ENCODE data around the gene DACH1. TPM values are rescaled to one million over a fixed set of nuclear protein-coding genes. Genes with fewer than 3 reads are reported as not detected.

DACH1 gene
- total and polyA plus RNA-seq, 4 donors: 0.32 to 5.4 (median 0.50) TPM; not detected in 1

DNA sequence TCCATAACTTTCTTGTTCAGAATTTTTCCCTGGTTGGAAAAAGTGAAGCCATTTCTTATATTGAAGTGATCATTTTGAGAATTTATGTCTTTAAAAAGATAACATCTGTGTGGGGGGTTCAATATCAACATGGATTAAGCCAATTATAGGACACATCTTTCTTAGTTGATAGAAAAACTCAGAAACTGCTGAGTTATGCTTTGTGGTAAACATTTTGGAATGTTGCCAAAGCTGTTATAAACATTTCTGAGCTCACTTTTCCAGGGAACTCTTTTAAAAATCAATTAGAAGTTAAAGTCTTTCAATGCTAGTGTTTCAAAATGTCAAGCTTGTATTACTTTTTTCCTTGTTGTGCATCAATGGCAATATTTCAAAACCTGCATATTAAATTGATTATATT lies 248.8 kb downstream of the DACH1 start:
- no peaks in the 10 kb centered on the region for H3K36me3 ChIP-seq (ENCODE audit: control insufficient read depth in 1 of 2, insufficient read depth in 2 of 2, low read length in 1 of 2)
- no peak for DNase-seq

DNA sequence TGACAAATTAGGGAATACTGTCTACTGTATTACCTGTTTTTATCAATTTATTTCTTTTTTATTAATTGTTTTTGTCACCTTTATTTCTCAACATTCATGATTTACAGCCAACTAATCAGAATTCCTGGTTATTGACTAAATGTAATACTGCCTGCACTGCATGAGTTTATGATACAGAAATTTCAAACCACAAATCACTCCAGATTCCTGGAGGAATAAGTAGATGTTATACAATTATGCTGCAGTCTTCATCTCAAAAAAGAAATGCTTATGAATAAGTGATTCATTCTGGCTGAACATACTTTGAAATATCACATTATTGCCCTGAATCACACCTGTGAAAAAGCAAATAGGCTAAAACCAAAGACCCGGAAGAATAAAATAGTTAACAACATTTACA lies 249.7 kb downstream of the DACH1 start:
- no peak for ATAC-seq (ENCODE audit: low FRiP score)
- no peaks in the 10 kb centered on the region for H3K9me3 ChIP-seq (ENCODE audit: control insufficient read depth, low read length)
- H3K4me3 ChIP-seq (ENCODE audit: low read length in 2 of 2): no peak overlapping the region
- intact Hi-C loops (cut with DNase I): no loop called here
- 85 to 92% methylated on average over 1 of the region's 1 CpG for WGBS, 2 donors
- H3K36me3 ChIP-seq (ENCODE audit: control insufficient read depth in 1 of 2, insufficient read depth in 2 of 2, low read length in 1 of 2): no peaks in the 10 kb centered on the region
- peaks cover 0 to 1% of the 10 kb centered on the region in 2 donors for H3K27me3 ChIP-seq (ENCODE audit: control insufficient read depth in 1 of 2, insufficient read depth in 2 of 2, low read length in 1 of 2)
- no peaks in the 10 kb centered on the region for H3K4me1 ChIP-seq (ENCODE audit: control insufficient read depth in 1 of 2, insufficient read depth in 2 of 2, low read length in 2 of 2)
- DNase-seq: no peak
- H3K27ac ChIP-seq (ENCODE audit: low read depth in 1 of 2, low read length in 2 of 2): no peak overlapping the region

More for the DNA sequence above, 248.8 kb downstream of the DACH1 start:
- intact Hi-C loops (cut with DNase I): no loop called here
- H3K27ac ChIP-seq (ENCODE audit: low read depth in 1 of 2, low read length in 2 of 2): no peak overlapping the region
- ATAC-seq (ENCODE audit: low FRiP score): no peak
- H3K4me1 ChIP-seq (ENCODE audit: control insufficient read depth in 1 of 2, insufficient read depth in 2 of 2, low read length in 2 of 2): no peaks in the 10 kb centered on the region
- no peaks in the 10 kb centered on the region for H3K27me3 ChIP-seq (ENCODE audit: control insufficient read depth in 1 of 2, insufficient read depth in 2 of 2, low read length in 1 of 2)
- no peak overlapping the region for H3K4me3 ChIP-seq (ENCODE audit: low read length in 2 of 2)
- H3K9me3 ChIP-seq (ENCODE audit: control insufficient read depth, low read length): no peaks in the 10 kb centered on the region

DNA sequence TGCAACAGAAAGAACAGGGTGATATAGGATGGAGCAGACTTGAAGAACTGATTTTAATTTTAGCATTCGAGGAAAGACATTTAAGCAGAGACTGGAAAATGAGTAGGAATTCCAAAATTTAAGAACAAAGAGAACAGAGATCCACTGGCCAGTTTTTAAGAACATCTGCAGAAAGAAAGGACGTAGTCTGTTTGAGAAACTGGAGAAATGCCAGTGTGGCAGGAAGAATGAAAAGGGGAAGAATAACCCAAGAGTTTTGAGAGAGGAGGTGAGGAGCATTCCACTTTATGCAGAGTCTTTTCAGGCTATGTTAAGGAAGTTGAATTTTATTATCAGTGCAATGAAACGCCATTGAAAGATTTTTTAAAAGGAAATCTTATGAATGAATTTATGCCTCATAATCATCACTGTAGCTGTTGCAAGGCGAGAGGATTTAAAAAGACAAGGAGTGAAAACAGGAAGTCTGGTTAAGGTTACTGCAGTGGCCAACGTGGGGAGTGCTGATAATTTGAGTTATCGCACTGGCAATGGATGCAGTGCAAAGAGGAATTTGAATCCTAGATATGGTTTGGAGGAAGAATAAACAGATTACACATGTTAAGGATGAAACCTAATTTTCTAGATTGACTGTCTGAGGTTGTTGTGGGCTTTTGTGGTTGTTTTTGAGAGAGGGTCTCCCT lies 253.8 kb downstream of the DACH1 start:
- H3K27me3 ChIP-seq (ENCODE audit: control insufficient read depth in 1 of 2, insufficient read depth in 2 of 2, low read length in 1 of 2): peaks cover 0 to 1% of the 10 kb centered on the region in 2 donors
- H3K9me3 ChIP-seq (ENCODE audit: control insufficient read depth, low read length): no peaks in the 10 kb centered on the region
- H3K4me3 ChIP-seq (ENCODE audit: low read length in 2 of 2): no peak overlapping the region
- H3K36me3 ChIP-seq (ENCODE audit: control insufficient read depth in 1 of 2, insufficient read depth in 2 of 2, low read length in 1 of 2): no peaks in the 10 kb centered on the region
- ATAC-seq (ENCODE audit: low FRiP score) (no peak), DNase-seq (no peak)
- intact Hi-C loops (cut with DNase I): no loop called here
- no peaks in the 10 kb centered on the region for H3K4me1 ChIP-seq (ENCODE audit: control insufficient read depth in 1 of 2, insufficient read depth in 2 of 2, low read length in 2 of 2)
- 40 to 42% methylated on average over 6 of the region's 6 CpGs for WGBS, 2 donors
- H3K27ac ChIP-seq (ENCODE audit: low read depth in 1 of 2, low read length in 2 of 2): no peak overlapping the region

DNA sequence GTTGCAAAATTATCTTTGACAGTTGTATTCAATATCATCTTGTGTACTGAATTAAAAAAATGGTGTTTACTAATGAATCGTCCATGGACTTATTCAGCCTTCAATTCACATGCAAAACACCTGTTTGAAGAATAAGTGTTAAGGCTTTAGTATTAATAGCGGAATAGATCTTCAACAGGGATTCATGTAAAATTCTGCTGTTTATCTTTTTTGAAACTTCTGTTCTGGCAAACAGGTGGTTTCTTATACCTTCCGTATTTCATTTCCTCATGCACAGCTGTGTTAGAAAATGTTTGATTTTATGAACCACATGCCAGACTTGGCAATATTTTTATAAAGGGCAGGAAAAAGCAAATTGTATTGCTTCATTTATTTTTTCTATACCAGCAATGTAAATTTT lies 255.7 kb downstream of the DACH1 start:
- 64 to 69% methylated on average over 3 of the region's 3 CpGs for WGBS, 2 donors
- Histone ChIP-seq H3K9me3 (ENCODE audit: control insufficient read depth, low read length) (no peaks in the 10 kb centered on the region), H3K4me1 (ENCODE audit: control insufficient read depth in 1 of 2, insufficient read depth in 2 of 2, low read length in 2 of 2) (no peaks in the 10 kb centered on the region), H3K27ac (ENCODE audit: low read depth in 1 of 2, low read length in 2 of 2) (no peak overlapping the region), H3K36me3 (ENCODE audit: control insufficient read depth in 1 of 2, insufficient read depth in 2 of 2, low read length in 1 of 2) (no peaks in the 10 kb centered on the region), H3K27me3 (ENCODE audit: control insufficient read depth in 1 of 2, insufficient read depth in 2 of 2, low read length in 1 of 2) (peaks cover 0 to 1% of the 10 kb centered on the region in 2 donors), H3K4me3 (ENCODE audit: low read length in 2 of 2) (no peak overlapping the region)
- DNase-seq: no peak
- intact Hi-C loops (cut with DNase I): no loop called here
- ATAC-seq (ENCODE audit: low FRiP score): no peak

DNA sequence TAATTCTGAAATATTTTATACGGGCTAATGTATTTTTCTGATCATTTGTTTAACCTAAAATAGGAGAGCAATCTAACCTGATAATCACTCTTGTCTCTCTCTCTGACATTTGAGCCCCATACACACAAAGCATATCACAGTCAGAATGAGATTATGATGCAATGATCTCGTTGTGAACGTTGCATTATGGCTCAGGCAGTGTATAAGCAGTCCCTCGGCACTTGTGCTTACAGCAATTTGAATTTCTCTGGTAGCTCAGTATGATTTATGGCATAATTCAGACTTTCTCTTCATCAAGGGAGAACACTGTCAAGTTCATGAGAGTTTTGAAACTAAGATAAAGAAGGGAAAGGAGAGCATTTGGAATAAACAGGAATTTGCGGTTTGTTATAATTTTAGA lies 256.1 kb downstream of the DACH1 start:
- peaks cover 0 to 1% of the 10 kb centered on the region in 2 donors for H3K27me3 ChIP-seq (ENCODE audit: control insufficient read depth in 1 of 2, insufficient read depth in 2 of 2, low read length in 1 of 2)
- no peak for ATAC-seq (ENCODE audit: low FRiP score)
- H3K4me1 ChIP-seq (ENCODE audit: control insufficient read depth in 1 of 2, insufficient read depth in 2 of 2, low read length in 2 of 2): no peaks in the 10 kb centered on the region
- no peak overlapping the region for H3K4me3 ChIP-seq (ENCODE audit: low read length in 2 of 2)
- DNase-seq: no peak
- 34 to 40% methylated on average over 5 of the region's 5 CpGs for WGBS, 2 donors
- H3K27ac ChIP-seq (ENCODE audit: low read depth in 1 of 2, low read length in 2 of 2): no peak overlapping the region
- H3K36me3 ChIP-seq (ENCODE audit: control insufficient read depth in 1 of 2, insufficient read depth in 2 of 2, low read length in 1 of 2): no peaks in the 10 kb centered on the region
- H3K9me3 ChIP-seq (ENCODE audit: control insufficient read depth, low read length): no peaks in the 10 kb centered on the region
- intact Hi-C loops (cut with DNase I): no loop called here

DNA sequence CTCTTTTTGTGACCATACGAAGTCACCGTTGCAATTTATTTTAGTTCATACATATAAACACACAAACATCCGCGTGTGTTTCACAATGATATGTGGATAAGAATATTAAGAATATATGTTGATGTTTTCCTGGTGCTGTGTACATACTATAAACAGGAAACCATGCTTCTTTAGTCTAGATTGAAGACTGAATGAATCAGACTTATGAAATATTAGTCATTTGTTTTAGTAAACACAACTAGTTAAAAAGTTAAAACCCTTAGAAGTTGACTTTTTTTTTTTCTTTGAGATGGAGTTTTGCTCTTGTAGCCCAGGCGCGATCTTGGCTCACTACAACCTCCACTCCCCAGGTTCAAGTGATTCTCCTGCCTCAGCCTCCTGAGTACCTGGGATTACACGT lies 257.7 kb downstream of the DACH1 start:
- H3K36me3 ChIP-seq (ENCODE audit: control insufficient read depth in 1 of 2, insufficient read depth in 2 of 2, low read length in 1 of 2): no peaks in the 10 kb centered on the region
- DNase-seq: no peak
- no peaks in the 10 kb centered on the region for H3K4me1 ChIP-seq (ENCODE audit: control insufficient read depth in 1 of 2, insufficient read depth in 2 of 2, low read length in 2 of 2)
- no peak for ATAC-seq (ENCODE audit: low FRiP score)
- peaks cover 0 to 1% of the 10 kb centered on the region in 2 donors for H3K27me3 ChIP-seq (ENCODE audit: control insufficient read depth in 1 of 2, insufficient read depth in 2 of 2, low read length in 1 of 2)
- WGBS, 2 donors: 89% methylated on average over 7 of the region's 7 CpGs
- intact Hi-C loops (cut with DNase I): no loop called here
- no peak overlapping the region for H3K4me3 ChIP-seq (ENCODE audit: low read length in 2 of 2)
- no peak overlapping the region for H3K27ac ChIP-seq (ENCODE audit: low read depth in 1 of 2, low read length in 2 of 2)
- H3K9me3 ChIP-seq (ENCODE audit: control insufficient read depth, low read length): no peaks in the 10 kb centered on the region

DNA sequence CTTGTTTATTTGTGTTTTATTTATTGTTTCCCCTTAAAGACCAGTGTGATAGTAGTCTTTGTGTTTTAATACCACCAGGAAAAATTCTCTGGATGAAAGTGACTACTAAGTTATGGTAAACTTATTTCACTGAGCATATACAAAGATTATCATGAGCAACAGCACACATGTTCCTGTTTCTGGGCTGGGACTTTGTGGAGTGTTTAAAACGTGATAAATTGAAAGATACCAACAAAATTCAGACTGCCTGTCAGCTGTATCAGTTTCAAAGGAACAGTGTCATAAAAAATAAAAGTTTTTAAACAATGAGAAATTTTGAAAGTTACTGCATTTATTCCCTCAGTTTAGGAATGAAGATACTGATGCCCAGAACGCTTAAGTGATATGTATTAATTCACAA lies 259.4 kb downstream of the DACH1 start:
- ATAC-seq (ENCODE audit: low FRiP score): no peak
- no peaks in the 10 kb centered on the region for H3K36me3 ChIP-seq (ENCODE audit: control insufficient read depth in 1 of 2, insufficient read depth in 2 of 2, low read length in 1 of 2)

DNA sequence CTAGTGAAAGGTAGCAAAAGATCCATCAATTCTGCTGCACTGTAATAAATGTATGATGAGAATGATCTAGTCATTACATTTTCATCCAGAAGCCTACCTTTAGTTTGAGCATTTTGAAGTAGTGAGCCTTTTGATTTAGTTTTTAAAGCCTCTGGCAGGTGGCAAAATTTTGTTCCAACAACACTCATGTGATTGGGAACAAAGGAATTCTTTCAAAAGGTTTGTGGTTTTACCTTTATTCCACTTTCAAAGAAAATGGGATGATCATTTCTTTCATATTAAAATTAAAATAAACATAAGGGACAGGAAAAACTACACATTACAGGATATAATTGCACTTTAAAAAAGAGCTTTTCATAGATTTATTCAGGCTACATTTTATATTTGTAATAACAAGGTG lies 260.2 kb downstream of the DACH1 start:
- H3K4me3 ChIP-seq (ENCODE audit: low read length in 2 of 2): no peak overlapping the region
- DNase-seq (no peak), ATAC-seq (ENCODE audit: low FRiP score) (no peak)
- no peaks in the 10 kb centered on the region for H3K9me3 ChIP-seq (ENCODE audit: control insufficient read depth, low read length)
- no peaks in the 10 kb centered on the region for H3K4me1 ChIP-seq (ENCODE audit: control insufficient read depth in 1 of 2, insufficient read depth in 2 of 2, low read length in 2 of 2)
- H3K36me3 ChIP-seq (ENCODE audit: control insufficient read depth in 1 of 2, insufficient read depth in 2 of 2, low read length in 1 of 2): no peaks in the 10 kb centered on the region
- intact Hi-C loops (cut with DNase I): no loop called here
- no peak overlapping the region for H3K27ac ChIP-seq (ENCODE audit: low read depth in 1 of 2, low read length in 2 of 2)
- no peaks in the 10 kb centered on the region for H3K27me3 ChIP-seq (ENCODE audit: control insufficient read depth in 1 of 2, insufficient read depth in 2 of 2, low read length in 1 of 2)

More for the DNA sequence above, 259.4 kb downstream of the DACH1 start:
- H3K27ac ChIP-seq (ENCODE audit: low read depth in 1 of 2, low read length in 2 of 2): no peak overlapping the region
- H3K9me3 ChIP-seq (ENCODE audit: control insufficient read depth, low read length): no peaks in the 10 kb centered on the region
- intact Hi-C loops (cut with DNase I): no loop called here
- no peak for DNase-seq
- H3K4me3 ChIP-seq (ENCODE audit: low read length in 2 of 2): no peak overlapping the region
- no peaks in the 10 kb centered on the region for H3K27me3 ChIP-seq (ENCODE audit: control insufficient read depth in 1 of 2, insufficient read depth in 2 of 2, low read length in 1 of 2)
- no peaks in the 10 kb centered on the region for H3K4me1 ChIP-seq (ENCODE audit: control insufficient read depth in 1 of 2, insufficient read depth in 2 of 2, low read length in 2 of 2)
- WGBS, 2 donors: 39 to 44% methylated on average over 2 of the region's 2 CpGs

DNA sequence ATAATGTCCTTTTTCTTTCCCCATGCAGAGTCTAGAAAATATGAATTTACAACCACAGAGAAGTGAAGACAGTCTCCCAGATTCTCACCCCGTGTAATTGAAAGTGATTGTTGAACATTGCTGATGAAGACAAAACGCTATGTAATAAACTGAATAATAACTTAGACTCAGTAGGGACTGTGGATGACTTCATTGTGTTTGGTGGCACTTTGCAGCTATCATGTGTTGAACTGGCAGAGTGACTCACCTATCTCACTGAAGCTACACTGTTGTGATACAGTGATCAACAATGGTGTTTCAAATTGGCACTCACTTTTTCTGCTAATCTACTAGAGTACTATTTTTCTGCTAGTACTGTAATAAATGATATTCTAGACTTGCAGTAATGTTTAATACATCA lies 261.3 kb downstream of the DACH1 start:
- WGBS, 2 donors: 76 to 79% methylated on average over 2 of the region's 2 CpGs

More for the DNA sequence above, 261.3 kb downstream of the DACH1 start:
- Histone ChIP-seq H3K27me3 (ENCODE audit: control insufficient read depth in 1 of 2, insufficient read depth in 2 of 2, low read length in 1 of 2) (no peaks in the 10 kb centered on the region), H3K4me3 (ENCODE audit: low read length in 2 of 2) (no peak overlapping the region), H3K9me3 (ENCODE audit: control insufficient read depth, low read length) (no peaks in the 10 kb centered on the region), H3K4me1 (ENCODE audit: control insufficient read depth in 1 of 2, insufficient read depth in 2 of 2, low read length in 2 of 2) (no peaks in the 10 kb centered on the region), H3K27ac (ENCODE audit: low read depth in 1 of 2, low read length in 2 of 2) (no peak overlapping the region), H3K36me3 (ENCODE audit: control insufficient read depth in 1 of 2, insufficient read depth in 2 of 2, low read length in 1 of 2) (no peaks in the 10 kb centered on the region)
- no peak for DNase-seq
- ATAC-seq (ENCODE audit: low FRiP score): no peak
- intact Hi-C loops (cut with DNase I): no loop called here

All from aorta (tissue), 5 donors.